LNCaP clone FGC (cell line): ENCODE results near the gene TMEM229B.

ENCODE experiments used
- DNase-seq: peaks from one replicate; pipeline ENCODE4 v3.0.0-alpha.2; 2011; ENCODE audit warnings: low read depth
- H3K4me3 ChIP-seq: 2 replicates; pipeline ENCODE4 v1.5.1; 2011; ENCODE audit warnings: mild to moderate bottlenecking, low read depth, low read length, control low read depth
- CTCF ChIP-seq: IDR thresholded peaks from 2 replicates; pipeline ENCODE4 v1.5.1; 2012; ENCODE audit warnings: mild to moderate bottlenecking; ENCODE audit not compliant: control insufficient read depth, insufficient read depth; ENCODE audit errors: extremely low read depth

Gene TMEM229B

GRCh38 chr14:67515386-67516079 lies 27.0 kb upstream of the TMEM229B start:
- DNase-seq, result no peak
- TF ChIP-seq CTCF, result no peak
- peak overlapping the region; percentile 68 for H3K4me3 ChIP-seq

GRCh38 chr14:67514650-67515385 lies 26.3 kb upstream of the TMEM229B start:
- no peak for TF ChIP-seq CTCF
- DNase-seq, result no peak
- peak overlapping the region; percentile 68 for H3K4me3 ChIP-seq

- no peak for DNase-seq
- H3K4me3 ChIP-seq, result peak overlapping the region; percentile 68
Measured at GRCh38 chr14:67514203-67514607, 25.7 kb upstream of the TMEM229B start.

GRCh38 chr14:67513631-67514108 lies 25.1 kb upstream of the TMEM229B start:
- no peak overlapping the region for H3K4me3 ChIP-seq
- no peak for DNase-seq
- no peak for TF ChIP-seq CTCF

More at GRCh38 chr14:67514203-67514607, 25.7 kb upstream of the TMEM229B start:
- no peak for TF ChIP-seq CTCF

- no peak for DNase-seq
- no peak overlapping the region for H3K4me3 ChIP-seq
- no peak for TF ChIP-seq CTCF
Measured at GRCh38 chr14:67512463-67513310, 24.2 kb upstream of the TMEM229B start.

- no peak for DNase-seq
Measured at GRCh38 chr14:67510836-67511235, 22.3 kb upstream of the TMEM229B start.

More at GRCh38 chr14:67510836-67511235, 22.3 kb upstream of the TMEM229B start:
- TF ChIP-seq CTCF, result no peak
- H3K4me3 ChIP-seq, result no peak overlapping the region
